GM12878 (cell line): ENCODE data around the gene EDC3. TPM values are rescaled to one million over a fixed set of nuclear protein-coding genes. Genes with fewer than 3 reads are reported as not detected.

Experiments
- ATAC-seq: fragments of 200-7000 bp; cut with Tn5 transposase; 3 replicates; pipeline ENCODE4 v1.9.1; 2020; ENCODE audit warnings: mild to moderate bottlenecking, moderate library complexity
- BruUV-seq: library from RNA; stranded (reverse); fragments of 400-500 nt; replicated peaks from 2 replicates; lab custom pipeline; 2021; lab: Mats Ljungman, UMichigan
- CTCF ChIA-PET: fragments of 300-600 bp; sonication (Branson Sonifier 250); formaldehyde crosslinking; extraction: SDS; loops from one replicate; lab custom pipeline; 2021; ENCODE audit warnings: inconsistent platforms; lab: Yijun Ruan, JAX
- POLR2A ChIA-PET: fragments of 350-600 bp; formaldehyde crosslinking; extraction: SDS; loops from one replicate; lab custom pipeline; 2021; ENCODE audit warnings: inconsistent platforms; lab: Charles Lee
- RAD21 ChIA-PET: fragments of 300-600 bp; sonication (Branson Sonifier 250); formaldehyde crosslinking; loops from one replicate; lab custom pipeline; 2023; ENCODE audit warnings: antibody characterized with exemption; ENCODE audit not compliant: unreplicated experiment; lab: Charles Lee
- SMC1A ChIA-PET: fragments of 300-600 bp; sonication (Branson Sonifier 250); formaldehyde crosslinking; loops from one replicate; lab custom pipeline; 2023; ENCODE audit not compliant: unreplicated experiment, uncharacterized antibody; lab: Charles Lee
- DNase-seq: peaks from one replicate; pipeline ENCODE4 v3.0.0-alpha.2; 2011; ENCODE audit warnings: low read depth, low spot score
- FAIRE-seq: peaks from 3 replicates; lab custom pipeline; 2011; peaks lifted over from hg19 to GRCh38; lab: Jason Lieb, UNC
- H2AFZ ChIP-seq: 2 replicates; pipeline ENCODE4 v1.6.0; 2011; ENCODE audit warnings: low read depth, low read length, control low read depth; ENCODE audit not compliant: control insufficient read depth
- H3K27ac ChIP-seq: 2 replicates; pipeline ENCODE4 v1.5.1; 2011; ENCODE audit warnings: control low read depth; ENCODE audit not compliant: control insufficient read depth, insufficient read depth
- H3K27me3 ChIP-seq, 2 experiments: replicated peaks in 1 of 2; 2 replicates each; pipeline versions ENCODE4 v1.6.0 to v1.6.1; 2011; ENCODE audit warnings: low read length in 1 of 2; ENCODE audit not compliant: control insufficient read depth in 2 of 2, insufficient read depth in 2 of 2
- H3K36me3 ChIP-seq, 2 experiments: 2 replicates each; pipeline ENCODE4 v1.5.1; 2011; ENCODE audit warnings: low read length in 1 of 2; ENCODE audit not compliant: control insufficient read depth in 2 of 2, insufficient read depth in 2 of 2
- H3K4me1 ChIP-seq: 2 replicates; pipeline ENCODE4 v1.6.1; 2011; ENCODE audit warnings: mild to moderate bottlenecking, low read length, moderate library complexity, mixed read lengths; ENCODE audit not compliant: control insufficient read depth, insufficient read depth
- H3K4me2 ChIP-seq: 2 replicates; pipeline ENCODE4 v1.6.0; 2011; ENCODE audit warnings: control low read depth; ENCODE audit not compliant: control insufficient read depth, insufficient read depth
- H3K4me3 ChIP-seq: fragments of 200-600 bp; sonication (generic); 2 replicates; pipeline ENCODE4 v1.5.1; 2016
- H3K79me2 ChIP-seq: 2 replicates; pipeline ENCODE4 v1.6.0; 2011; ENCODE audit warnings: low read length; ENCODE audit not compliant: control insufficient read depth, insufficient read depth
- H3K9ac ChIP-seq: 2 replicates; pipeline ENCODE4 v1.8.0; 2011; ENCODE audit warnings: low read length, control low read depth, mixed read lengths; ENCODE audit not compliant: control insufficient read depth, insufficient read depth
- H3K9me3 ChIP-seq: replicated peaks from 3 replicates; pipeline ENCODE4 v1.5.1; 2011; ENCODE audit warnings: mild to moderate bottlenecking, low read length; ENCODE audit not compliant: control insufficient read depth, insufficient read depth
- H4K20me1 ChIP-seq: 2 replicates; pipeline ENCODE4 v1.6.0; 2011; ENCODE audit not compliant: control insufficient read depth, insufficient read depth
- BCL11A ChIP-seq: IDR thresholded peaks from 2 replicates; pipeline ENCODE4 v1.6.1; 2011; ENCODE audit warnings: low read depth, low read length
- EED ChIP-seq: sonication (generic); IDR thresholded peaks from 2 replicates; pipeline ENCODE4 v1.6.1; 2016; ENCODE audit warnings: antibody characterized with exemption, low read depth
- NBN ChIP-seq: fragments of 450-650 bp; IDR thresholded peaks from 2 replicates; pipeline ENCODE4 v1.6.1; 2016
- SMAD1 ChIP-seq: fragments of 450-650 bp; IDR thresholded peaks from 2 replicates; pipeline ENCODE4 v1.6.1; 2018; ENCODE audit warnings: mild to moderate bottlenecking, low read depth; ENCODE audit not compliant: partially characterized antibody
- ZNF274 ChIP-seq: IDR thresholded peaks from one replicate; pipeline ENCODE4 v1.8.0; 2011; ENCODE audit not compliant: insufficient read length, insufficient read depth
- ZZZ3 ChIP-seq: IDR thresholded peaks from 2 replicates; pipeline ENCODE4 v1.6.1; 2011; ENCODE audit warnings: low read depth; ENCODE audit not compliant: control insufficient read depth, insufficient read length
- WGBS: methylation state at CpG from one replicate; pipeline ENCODE4 v1.1.6; 2016; ENCODE audit warnings: low lambda C conversion rate; ENCODE audit not compliant: insufficient replicate concordance, insufficient coverage; ENCODE audit errors: missing lambda C conversion rate; 5-methylcytosine and 5-hydroxymethylcytosine counted together
- in situ Hi-C: fragments of 300-500 bp; cut with MboI; formaldehyde crosslinking; loops from 9 replicates; pipeline ENCODE4 v1.14.3; 2018; ENCODE audit warnings: mixed read lengths
- intact Hi-C: fragments of 100-400 bp; cut with micrococcal nuclease; formaldehyde crosslinking; loops from one replicate; pipeline ENCODE4 v1.14.2; 2022; ENCODE audit not compliant: unreplicated experiment
- polyA plus RNA-seq, 11 experiments: library from polyadenylated mRNA; depleted of rRNA in 4 of 11; unstranded in 6 of 11; stranded (reverse) in 5 of 11; fragments of >200 nt; fragmentation: Nextera tagmentation in 4 of 11; fragmentation: Illumina TruSeq in 1 of 11; extraction: Ambion mirVana in 4 of 11; extraction: Trizol in 1 of 11; gene quantifications; 1 replicate in 1 of 11; 2 replicates in 10 of 11; pipeline versions ENCODE4 v1.2.1 to v1.2.3, GENCODE V29; 2011 to 2016; ENCODE audit warnings: inconsistent platforms in 2 of 11, missing spikeins in 2 of 11, low read depth in 1 of 11
- total RNA-seq, 4 experiments: library from RNA; depleted of rRNA in 3 of 4; stranded (reverse); fragments of >200 nt in 3 of 4; fragmentation: Illumina TruSeq in 1 of 4; extraction: Trizol in 1 of 4; gene quantifications; 2 replicates each; pipeline versions ENCODE4 v1.2.1 to v1.2.3, GENCODE V29; 2013 to 2021
- TF ChIP-seq, protein P1 (sequence below): fragments of 450-650 bp; IDR thresholded peaks from 2 replicates; pipeline ENCODE4 v1.6.1; 2016; ENCODE audit warnings: mild to moderate bottlenecking

Gene EDC3
- total and polyA plus RNA-seq, 10 of the 15 experiments (the other 5 are each of a cell fraction or from before 2014, with no cell fraction given), result 11.8 to 48.4 (median 35.3) TPM

DNA sequence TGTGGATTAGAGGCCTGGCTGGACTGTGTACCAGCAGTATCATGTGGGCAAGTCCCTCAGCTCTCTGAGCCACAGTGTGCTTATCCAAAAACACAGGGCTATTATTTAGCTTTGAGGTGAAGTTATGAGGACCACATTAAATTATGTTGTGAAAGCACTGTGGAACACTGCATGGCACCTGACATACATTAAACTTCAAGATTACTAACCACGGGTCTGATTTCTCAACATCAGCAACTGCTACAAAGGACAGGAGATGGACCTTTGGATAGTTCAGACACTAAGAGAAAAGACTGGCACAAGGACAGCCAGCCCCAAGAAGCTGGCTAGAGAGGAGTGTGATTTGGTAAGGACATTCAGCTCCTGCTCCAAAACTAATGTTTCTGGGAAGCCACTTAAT is 58.8 kb downstream of the EDC3 start:
- in situ Hi-C loops, result no loop called here
- H3K9ac ChIP-seq, result no peak overlapping the region
- H3K27ac ChIP-seq, result no peak overlapping the region
- H3K36me3 ChIP-seq, result peaks cover 20 to 41% of the 10 kb centered on the region in 2 experiments
- no peak for TF ChIP-seq EED
- TF ChIP-seq, protein P1, sequence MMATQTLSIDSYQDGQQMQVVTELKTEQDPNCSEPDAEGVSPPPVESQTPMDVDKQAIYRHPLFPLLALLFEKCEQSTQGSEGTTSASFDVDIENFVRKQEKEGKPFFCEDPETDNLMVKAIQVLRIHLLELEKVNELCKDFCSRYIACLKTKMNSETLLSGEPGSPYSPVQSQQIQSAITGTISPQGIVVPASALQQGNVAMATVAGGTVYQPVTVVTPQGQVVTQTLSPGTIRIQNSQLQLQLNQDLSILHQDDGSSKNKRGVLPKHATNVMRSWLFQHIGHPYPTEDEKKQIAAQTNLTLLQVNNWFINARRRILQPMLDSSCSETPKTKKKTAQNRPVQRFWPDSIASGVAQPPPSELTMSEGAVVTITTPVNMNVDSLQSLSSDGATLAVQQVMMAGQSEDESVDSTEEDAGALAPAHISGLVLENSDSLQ, result no peak
- no peak for TF ChIP-seq ZNF274
- TF ChIP-seq NBN, result no peak
- TF ChIP-seq ZZZ3, result no peak
- no peak for TF ChIP-seq SMAD1
- no peak for TF ChIP-seq BCL11A
- no peaks in the 10 kb centered on the region for H3K27me3 ChIP-seq
- H3K4me3 ChIP-seq, result no peak overlapping the region
- RAD21 ChIA-PET, result interaction anchor here (1.3 to 5.8 kb wide), 2 partner anchors 133 to 141 kb away, joined by 3 to 77 read pairs; no protein-coding TSS in a partner anchor
- no peak for DNase-seq
- WGBS, result 93% methylated on average over 1 of the region's 1 CpG
- H4K20me1 ChIP-seq, result no peaks in the 10 kb centered on the region; the same call in none of the 2 replicates
- BruUV-seq, result no TSS peak
- CTCF ChIA-PET, result interaction anchor here (0.6 to 18.9 kb wide), 8 partner anchors 9 to 312 kb away, joined by 3 to 380 read pairs (median 12); partner anchors contain the start of gene CLK3
- H3K4me2 ChIP-seq, result no peak overlapping the region
- intact Hi-C loops, result loop anchor here (5.0 kb wide), 1 partner anchor 200 kb away; no protein-coding TSS in a partner anchor
- no peaks in the 10 kb centered on the region for H3K4me1 ChIP-seq
- no peaks in the 10 kb centered on the region for H3K9me3 ChIP-seq
- SMC1A ChIA-PET, result interaction anchor here (1.0 to 8.2 kb wide), 4 partner anchors 123 to 312 kb away, joined by 3 to 116 read pairs (median 10); no protein-coding TSS in a partner anchor
- no peaks in the 10 kb centered on the region for H3K79me2 ChIP-seq
- no peak for FAIRE-seq
- ATAC-seq, result no peak
- no peak overlapping the region for H2AFZ ChIP-seq
- POLR2A ChIA-PET, result no interaction called here
